HEK293T (cell line): ENCODE data around the gene ADPGK.

Experiments used
- ELF4 ChIP-seq: fragments of 450-650 bp; IDR thresholded peaks from 2 replicates; pipeline ENCODE4 v1.6.1; 2017; ENCODE audit warnings: antibody characterized with exemption
- FOXA1 ChIP-seq: fragments of 450-650 bp; IDR thresholded peaks from 2 replicates; pipeline ENCODE4 v1.6.1; 2016; ENCODE audit warnings: mild to moderate bottlenecking
- HDGF ChIP-seq: fragments of 450-650 bp; IDR thresholded peaks from 2 replicates; pipeline ENCODE4 v1.6.1; 2017; ENCODE audit warnings: antibody characterized with exemption, borderline replicate concordance
- LEF1 ChIP-seq: fragments of 450-650 bp; IDR thresholded peaks from 2 replicates; pipeline ENCODE4 v1.6.1; 2017; ENCODE audit warnings: mild to moderate bottlenecking, borderline replicate concordance
- SP1 ChIP-seq: fragments of 450-650 bp; IDR thresholded peaks from 2 replicates; pipeline ENCODE4 v1.6.1; 2017
- TARDBP ChIP-seq: fragments of 450-650 bp; IDR thresholded peaks from 2 replicates; pipeline ENCODE4 v1.6.1; 2016

DNA sequence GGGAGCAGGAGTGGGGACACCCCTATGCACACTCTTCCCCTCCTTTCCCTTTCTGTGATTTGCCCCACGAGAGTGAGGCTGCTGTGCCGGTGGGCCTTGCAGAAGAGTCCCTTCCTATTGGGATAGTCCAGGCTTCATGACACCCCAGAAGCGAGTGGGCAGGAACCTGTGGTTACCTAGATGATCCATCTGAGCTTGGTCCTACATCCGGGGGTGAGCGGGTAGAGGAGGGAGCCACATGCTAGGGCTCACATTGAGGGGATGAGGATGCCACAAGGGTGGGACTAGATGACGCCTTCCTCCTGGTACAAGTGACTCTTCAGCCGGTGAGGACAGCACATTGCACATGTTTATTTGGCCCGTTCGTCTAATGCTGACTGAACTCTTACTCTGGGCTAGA is 43.1 kb upstream of the ADPGK start:
- TF ChIP-seq SP1 (no peak), TARDBP (no peak), ELF4 (no peak), LEF1 (no peak), FOXA1 (no peak), HDGF (no peak)
